AML-193 (cell line): ENCODE measurements around the gene JARID2.
A peak's percentile ranks its signal among the peaks of the same experiment; 100 is the strongest.

Source experiments
- DNase-seq, 2 experiments: peaks; one replicate each; lab custom pipeline; 2025; lab: John Stamatoyannopoulos, UW

The JARID2 gene

DNA sequence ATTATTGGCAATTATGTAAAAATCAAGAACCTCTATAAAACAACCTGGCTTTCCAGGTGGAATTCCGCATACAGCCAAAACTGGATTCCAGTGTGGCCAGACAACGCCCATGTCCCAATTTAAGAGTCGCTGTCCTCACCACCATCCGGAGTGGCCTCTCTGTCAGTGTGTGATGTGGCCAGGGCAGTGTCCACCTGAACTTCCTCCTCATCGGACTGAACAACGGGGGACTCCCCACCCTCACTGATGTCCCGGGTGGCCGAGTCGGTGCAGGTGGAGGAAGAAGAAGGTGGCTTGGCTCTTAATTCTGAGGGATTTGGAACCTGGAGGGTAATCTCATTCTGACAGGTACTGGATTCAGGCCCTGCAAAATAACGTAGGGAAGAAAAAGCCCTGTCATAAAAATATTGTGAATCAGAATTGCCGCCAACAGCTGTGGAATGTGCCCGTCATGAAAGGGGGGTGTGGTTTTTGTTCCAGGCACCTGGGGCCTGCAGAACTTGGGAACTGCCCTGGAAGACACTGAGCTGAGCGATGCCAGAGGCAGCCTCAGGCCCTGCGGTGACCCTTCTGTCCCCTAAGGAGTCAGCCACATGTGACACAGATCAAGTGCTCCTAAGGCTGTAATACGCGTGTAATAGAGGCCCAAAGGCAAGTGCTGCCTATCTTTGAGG lies 277.1 kb downstream of the JARID2 start:
- no peak for DNase-seq

DNA sequence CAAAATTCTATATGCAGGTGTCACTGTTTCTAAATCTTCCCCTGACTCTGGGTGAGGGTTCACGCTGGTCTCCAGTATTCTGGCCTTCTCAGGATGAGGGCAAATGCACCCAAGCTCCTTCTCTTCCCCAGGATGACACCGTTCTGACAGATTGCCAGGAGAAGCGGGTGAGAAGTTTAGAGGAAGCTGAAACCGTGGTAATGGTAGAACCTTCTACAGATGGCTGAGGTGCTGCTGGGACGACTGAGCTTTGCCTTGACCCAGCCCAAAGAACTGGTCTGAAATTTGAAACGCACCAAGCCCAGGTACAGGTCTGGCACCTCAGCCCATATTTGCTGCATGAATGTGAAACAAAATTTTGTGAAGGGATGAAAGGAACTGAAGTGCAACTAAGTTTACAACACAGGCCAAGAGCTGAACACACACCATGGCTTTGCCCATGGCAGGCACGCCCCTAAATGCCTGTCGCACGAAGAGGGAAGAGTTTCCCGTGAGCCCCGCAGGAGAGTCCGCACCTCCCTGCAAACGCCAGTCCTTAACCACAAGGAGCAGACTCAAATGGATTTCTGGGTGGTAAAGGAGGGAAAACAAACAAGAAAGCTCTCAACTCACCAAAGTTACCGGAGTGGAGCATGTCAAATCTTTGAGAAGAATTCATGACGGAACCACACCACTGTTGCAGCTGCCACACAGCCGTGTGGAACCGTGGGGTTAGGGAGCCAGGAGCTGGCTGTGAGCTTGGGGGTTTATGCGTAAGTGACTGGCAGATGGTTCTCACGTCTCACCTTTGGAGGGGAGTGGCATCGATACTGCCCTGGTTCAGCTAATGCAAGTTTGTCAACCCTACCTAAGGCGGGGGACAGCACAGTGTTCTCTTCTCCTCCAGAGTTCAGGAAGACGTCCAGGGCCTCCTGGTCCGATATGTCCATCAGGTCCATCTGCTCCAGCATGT lies 278.1 kb downstream of the JARID2 start:
- DNase-seq: no peak

DNA sequence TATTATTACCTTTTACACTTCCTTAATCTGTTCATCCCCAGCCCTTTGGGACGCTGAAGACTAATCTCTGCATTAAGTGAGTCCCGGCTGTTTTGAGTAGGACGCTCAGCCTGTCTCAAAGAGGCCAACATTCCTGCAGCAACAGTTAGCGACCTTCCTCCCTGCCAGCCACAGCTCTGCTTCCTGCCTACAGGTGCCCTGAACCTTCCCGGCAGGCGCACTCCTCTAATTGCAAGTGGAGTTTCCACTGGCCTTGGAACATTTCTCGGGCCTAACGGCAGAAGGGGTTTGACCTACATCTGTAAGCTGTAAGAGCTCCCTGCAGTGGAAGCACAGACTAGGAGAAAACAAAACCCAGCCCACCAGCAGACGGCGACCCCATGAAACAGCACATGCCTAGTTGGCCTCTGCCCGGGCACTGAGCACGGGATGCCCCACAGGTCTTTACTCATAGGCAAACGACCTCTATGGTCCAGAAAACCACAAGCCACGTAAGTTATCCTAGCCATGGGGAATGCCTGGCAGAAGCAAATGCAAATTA lies 279.1 kb downstream of the JARID2 start:
- DNase-seq: no peak

DNA sequence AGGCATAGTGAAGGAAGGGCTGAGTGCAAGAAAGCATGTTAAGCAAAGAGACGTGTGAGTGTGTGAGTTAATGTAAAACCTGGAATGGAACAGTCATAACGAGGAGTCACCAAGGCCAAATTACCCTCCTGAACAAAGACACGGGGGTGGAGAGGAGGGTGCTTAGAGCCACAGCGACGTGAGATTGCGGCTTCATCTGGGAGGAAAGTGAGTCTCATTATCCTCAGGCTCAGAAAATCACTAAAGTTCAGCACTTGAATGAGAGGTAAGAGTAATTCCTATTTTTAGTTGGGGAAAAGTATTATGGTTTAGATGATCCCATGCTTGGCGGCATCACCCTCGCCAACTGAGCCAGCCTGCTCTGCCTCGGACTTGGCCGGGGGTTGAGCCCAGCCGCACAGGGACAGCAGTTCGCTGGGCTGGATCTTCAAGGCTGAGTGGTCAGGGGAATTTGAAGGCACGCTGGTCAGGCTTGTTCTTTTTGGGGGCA lies 280.4 kb downstream of the JARID2 start:
- no peak for DNase-seq

DNA sequence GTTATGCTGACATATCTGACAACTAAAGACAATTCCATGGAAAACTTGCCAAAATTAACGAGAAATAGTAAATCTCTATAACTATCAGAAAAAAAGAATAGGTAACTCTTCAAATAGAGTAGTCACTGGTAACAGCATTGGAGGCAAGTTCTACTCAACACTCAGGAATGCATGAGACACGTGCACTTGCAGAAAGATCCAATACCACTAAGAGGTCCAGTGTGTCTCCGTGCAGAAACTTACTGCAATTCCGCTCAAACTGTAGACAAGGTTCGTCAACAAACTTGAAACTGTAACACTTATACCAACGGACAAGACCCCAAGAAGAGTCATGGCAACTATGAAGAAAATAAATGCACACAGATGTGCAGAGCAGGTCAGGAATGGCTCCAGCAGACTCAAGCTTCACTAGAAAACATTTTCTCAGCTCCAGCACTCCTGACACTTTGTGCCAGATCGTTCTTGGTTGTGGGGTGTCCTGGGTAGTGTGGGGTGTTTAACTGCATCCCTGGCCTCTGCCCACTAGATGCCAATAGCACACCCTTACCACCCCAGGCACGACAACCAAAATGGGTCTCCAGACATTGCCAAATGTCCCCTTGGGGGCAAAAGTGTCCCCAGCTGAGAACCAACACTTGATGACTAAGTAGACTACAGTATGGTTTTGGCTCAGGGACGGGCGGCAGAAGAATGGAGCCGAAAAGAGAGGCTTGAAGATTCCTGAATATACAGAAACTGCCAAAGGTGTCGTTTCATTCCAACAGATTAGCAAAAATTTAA lies 282.2 kb downstream of the JARID2 start:
- no peak for DNase-seq

DNA sequence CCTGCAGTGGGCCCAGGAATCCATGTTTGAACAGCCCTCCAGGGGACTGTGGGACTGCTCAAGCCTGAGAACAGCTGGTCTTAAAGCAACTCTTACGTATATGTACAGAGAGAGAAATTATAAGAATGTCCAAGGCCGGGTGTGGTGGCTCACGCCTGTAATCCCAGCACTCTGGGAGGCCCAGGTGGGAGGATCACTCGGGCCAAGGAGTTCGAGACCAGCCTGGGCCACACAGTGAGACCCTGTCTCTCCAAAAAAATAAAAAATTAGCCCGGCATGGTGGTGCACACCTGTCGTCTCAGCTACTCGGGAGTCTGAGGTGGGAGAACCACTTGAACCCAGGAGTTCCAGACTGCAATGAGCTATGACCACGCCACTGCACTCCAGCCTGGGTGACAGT lies 283.0 kb downstream of the JARID2 start:
- DNase-seq: no peak

DNA sequence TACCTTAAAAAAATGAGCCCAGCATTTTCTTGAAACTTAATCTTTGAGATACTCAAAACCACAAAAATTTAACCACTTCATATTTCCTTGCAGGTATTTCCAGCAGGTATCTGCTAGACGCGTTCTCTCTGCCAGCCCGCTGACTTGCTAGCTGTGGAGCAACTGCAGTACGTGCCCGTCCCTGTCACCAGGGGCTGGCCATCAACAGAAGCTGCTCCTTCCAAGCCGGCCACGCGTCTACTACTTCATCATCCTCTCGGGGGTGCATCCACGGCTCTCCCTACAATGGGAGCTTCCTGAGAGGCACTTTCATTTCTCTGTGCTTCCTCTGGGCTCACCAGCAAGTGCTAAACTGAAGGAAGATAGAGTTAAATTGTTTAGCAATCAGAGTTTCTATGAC lies 284.5 kb downstream of the JARID2 start:
- DNase-seq: no peak

DNA sequence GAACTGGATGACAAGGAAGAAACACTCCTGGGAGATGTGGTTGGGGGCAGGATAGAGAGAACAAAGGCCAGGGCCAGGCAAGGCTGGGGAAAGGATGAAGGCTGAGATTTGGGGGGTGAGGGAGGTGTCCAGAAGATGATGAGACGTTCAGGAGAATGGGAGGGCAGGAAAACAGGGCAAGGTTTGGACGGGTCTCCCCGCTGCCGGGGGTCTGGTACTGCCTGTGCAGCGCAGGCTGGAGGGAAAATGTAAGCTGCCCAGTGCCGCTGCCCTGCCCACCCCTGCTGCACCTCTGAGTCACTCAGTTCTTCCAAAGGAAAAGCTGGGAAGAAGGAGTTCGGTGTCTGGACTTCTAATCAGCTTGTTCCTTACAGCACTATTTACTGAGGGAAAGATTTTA lies 286.1 kb downstream of the JARID2 start:
- no peak for DNase-seq

DNA sequence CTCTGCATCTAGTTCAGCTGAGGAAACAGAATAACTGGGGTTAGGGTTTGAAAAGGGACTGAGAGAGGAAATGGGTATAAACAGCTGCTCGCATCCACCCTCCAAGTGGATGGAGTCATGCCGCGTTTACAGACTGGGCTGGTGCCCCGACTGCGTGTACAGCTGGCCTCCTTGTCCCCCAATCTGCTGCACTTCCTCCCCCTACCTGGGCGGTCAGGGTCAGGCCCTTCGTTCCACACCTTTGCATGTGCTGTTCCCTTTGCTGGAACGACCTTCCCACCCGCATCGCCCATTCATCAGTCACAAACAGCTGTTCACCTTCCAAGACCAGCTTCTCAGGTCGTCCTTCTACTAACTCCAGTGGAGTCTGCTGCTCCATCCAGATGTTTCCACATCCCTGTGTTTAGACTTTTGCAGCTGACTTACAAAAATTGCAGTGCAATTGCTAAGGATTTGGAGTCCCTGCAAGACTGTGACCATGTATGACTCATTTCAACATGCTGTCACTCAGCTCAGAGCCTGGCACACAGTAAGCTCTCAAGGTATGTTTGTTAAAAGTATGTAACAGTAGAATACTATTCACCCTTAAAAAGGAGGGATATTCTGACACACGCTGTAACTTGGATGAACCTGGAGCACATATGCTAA lies 287.6 kb downstream of the JARID2 start:
- DNase-seq: no peak

DNA sequence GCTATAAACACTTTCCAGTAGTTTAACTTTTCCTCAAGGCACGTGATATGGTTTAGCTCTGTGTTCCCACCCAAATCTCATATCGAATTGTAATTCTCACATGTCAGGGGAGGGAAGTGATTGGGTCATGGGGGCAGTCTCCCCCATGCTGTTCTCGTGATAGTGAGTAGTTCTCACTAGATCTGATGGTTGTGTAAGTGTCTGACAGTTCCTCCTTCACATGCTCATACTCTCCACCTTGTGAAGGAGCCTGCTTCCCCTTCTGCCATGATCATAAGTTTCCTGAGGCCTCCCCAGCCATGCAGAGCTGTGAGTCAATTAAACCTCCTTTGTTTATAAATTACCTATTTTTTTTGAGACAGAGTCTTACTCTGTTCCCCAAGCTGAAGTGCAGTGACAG lies 289.1 kb downstream of the JARID2 start:
- DNase-seq: peak; percentile 91 to 93

DNA sequence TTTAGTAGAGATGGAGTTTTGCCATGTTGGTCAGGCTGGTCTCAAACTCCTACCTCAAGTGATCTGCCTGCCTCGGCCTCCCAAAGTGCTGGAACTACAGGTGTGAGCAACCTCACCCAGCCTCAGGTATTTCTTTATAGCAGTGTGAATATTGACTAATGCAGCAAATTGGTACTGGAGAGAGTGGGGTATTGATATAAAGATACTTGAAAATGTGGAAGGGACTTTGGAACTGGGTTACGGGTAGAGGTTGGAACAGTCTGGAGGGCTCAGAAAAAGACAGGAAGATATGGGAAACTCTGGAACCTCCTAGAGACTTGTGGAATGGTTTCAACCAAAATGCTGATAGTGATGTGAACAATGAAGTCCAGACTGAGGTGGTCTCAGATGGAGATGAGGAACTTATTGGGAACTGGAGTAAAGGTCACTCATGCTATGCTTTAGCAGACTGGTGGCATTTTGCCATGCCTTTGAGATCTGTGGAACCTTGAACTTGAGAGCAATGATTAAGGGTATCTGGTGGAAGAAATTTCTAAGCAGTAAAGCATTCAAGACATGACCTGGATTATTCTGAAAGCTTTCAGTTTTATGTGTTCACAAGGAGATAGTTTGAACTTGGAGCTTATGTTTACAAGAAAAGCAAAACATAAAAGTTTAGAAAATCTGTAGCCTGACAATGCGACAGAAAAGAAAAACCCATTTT lies 289.8 kb downstream of the JARID2 start:
- no peak for DNase-seq

DNA sequence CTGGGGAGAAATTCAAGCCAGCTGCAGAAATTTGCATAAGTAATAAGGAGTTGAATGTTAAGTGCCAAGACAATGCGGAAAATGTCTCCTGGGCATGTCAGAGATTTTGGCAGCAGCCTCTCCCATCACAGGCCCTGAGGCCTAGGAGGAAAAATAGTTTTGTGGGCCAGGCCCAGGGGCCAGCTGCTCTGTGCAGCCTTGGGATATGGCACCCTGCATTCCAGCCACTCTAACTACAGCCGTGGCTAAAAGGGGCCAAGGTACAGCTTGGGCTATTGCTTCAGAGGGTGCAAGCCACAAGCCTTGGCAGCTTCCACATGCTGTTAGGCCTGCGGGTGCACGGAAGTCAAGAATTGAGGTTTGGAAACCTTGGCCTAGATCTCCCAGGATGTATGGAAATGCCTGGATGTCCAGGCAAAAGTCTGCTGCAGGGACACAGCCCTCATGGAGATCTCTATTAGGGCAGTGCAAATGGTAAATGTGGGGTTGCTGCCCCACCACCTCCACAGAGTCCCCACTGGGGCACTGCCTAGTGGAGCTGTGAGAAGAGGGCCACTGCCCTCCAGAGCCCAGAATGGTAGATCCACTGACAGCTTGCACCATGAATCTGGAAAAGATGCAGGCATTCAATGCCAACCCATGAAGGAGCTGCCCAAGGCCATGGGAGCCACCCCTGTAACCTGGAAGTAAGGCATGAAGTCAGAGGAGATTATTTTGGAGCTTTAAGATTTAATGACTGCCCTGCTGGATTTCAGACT lies 290.5 kb downstream of the JARID2 start:
- DNase-seq: no peak

DNA sequence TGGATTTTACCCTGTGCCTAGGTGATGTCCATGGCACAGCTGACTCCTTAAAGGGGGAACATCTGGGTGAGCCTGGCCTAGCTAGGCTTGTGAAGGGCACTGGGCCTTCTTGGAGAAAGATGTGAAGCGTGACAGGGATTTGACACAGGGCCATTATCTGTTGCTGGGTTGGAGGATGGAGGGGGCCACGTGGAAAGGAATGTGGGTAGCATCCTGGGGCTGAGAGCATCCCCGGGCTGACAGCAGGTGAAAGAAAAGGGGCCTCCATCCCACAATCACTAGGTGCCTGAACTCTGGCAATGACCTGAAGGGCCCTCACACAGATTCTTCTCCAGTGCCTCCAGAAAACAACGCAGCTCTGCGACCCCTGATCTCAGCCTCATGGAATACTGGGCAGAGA lies 292.2 kb downstream of the JARID2 start:
- DNase-seq: no peak

DNA sequence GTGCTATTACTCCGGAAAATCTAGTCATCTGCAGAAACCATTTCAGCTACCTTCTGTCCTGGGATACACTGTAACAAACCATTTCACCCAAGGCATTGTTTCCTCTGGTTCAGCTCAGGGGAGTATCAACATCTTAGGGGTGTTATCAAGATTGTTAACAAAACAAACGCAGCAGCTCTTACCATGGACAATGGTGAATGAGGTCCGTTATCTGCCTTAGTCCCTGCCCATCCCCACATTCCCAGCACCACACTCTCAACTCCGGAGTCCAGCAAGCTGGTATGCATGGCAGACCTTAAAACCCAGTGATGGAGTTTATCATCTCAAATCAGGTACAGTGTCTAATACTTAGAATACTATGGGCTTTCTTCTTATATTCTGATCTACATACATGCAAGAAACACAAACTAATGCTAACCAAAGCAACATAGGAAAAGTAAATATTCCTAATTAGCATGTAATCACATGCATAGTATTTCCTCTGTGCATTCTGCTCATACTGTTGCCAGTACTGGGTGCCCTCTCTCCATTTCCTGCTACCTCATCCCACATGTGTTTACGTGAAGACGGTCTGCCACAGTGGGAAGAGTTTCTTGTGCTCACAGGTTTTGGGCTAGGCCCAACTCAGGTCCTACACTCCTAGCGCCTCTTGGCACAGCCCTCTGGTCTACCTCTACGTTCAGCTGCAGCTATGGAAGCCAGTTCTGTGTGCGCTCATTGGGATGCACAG lies 293.1 kb downstream of the JARID2 start:
- no peak for DNase-seq

DNA sequence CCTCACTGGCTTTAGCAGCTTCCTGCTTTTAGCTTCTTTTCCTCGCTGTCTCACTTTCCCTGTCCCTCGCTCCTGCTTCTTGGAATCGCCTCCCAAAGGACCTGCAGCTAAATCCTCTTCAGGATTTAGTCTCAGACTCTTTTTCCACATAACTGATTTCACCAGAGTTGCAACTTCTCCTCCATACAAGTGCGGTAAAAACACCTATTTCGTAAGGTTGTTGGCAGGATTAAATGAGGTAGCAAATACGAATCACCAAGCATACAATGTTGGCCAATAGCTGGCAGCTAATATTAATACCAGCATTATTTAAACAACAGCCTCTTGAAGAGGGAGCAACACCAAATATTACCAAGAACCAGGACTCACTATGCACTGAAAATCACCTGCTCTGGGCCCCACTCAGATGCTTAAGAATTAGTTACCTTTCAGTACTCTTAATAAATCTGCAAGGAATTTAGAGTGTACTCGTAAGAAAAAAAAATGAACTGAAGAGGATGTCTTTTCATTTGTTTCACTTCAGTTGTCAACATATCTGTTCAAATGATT lies 293.9 kb downstream of the JARID2 start:
- peak; percentile 15 to 16 for DNase-seq

DNA sequence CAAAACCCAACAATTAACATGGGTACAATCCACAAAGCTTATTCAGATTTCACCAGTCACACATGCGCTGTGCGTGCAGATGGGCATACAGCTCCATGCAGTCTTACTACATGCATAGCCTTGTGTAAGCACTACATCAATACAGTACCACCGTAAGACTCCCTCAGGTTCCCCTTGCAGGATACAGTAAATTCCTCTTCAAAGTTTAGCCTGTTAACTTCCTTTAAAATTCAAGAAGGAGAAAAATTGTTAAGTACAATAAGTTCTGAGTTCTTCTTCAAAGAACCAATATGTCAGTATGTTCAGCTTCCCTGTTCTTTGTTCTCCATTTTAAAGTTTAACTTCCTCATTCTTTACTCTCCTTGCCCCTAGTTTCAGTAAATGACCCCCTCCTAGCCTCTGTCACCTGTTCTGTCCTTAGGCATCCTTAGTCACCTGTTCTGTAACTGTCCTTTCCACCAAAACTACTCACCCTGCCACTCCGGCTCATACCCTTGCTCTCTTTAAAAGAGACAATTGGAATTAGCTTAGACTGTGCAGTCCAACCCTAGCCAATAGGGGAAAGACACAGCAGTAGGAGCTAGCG lies 297.6 kb downstream of the JARID2 start:
- peak; percentile 27 to 34 for DNase-seq

DNA sequence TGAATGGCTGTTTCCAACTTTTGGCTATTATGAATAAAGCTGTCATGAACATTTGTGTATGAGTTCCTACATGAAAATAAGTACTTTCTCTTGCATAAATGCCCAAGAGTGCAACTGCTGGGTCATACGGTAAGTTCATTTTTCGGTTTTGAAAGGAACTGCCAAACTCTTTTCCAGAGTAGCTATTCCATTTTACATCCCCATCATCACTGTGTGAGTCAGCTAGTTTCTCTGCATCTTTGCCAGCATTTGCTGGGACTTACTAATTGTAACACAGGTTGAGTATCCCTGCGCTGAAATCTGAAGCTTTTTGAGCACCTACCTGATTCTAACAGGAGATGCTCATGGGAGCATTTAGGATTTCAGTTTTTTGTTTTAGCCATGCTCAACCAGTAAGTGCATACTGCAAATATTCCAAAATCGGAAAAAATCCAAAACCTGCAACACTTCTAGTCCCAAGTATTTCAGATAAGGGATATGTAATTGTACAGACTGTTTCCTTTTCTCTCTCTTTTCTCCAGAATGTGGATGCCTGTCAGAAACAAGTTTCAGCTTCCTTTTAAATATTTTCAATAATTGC lies 298.5 kb downstream of the JARID2 start:
- DNase-seq: no peak

DNA sequence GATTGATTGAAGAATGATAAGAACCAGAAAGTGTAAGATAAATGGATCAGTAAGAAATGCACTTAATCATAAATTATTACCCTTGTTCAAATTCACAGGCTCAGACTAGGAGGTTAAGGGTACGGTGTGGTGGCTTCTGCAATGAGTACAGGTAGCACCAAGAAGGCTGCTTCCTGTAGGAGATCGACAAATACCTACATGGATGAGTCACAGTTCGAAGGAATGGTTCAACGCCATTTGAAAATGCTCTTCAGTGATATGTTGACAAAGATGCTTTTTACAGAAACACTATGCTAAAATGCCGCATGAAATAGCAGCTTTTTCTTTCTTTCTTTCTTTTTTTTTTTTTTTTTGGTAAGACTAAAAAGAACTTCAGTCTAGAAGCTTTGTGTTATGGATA lies 300.7 kb downstream of the JARID2 start:
- DNase-seq: no peak
